NCI-H1417 (cell line): ENCODE measurements around the gene ADAMTS14.
A peak's percentile ranks its signal among the peaks of the same experiment; 100 is the strongest.

Experiments
- DNase-seq, 3 experiments: peaks; one replicate each; lab custom pipeline; 2025; lab: John Stamatoyannopoulos, UW

ADAMTS14 gene

GRCh38 chr10:70732569-70732968 lies 60.3 kb downstream of the ADAMTS14 start:
- no peak for DNase-seq

DNA sequence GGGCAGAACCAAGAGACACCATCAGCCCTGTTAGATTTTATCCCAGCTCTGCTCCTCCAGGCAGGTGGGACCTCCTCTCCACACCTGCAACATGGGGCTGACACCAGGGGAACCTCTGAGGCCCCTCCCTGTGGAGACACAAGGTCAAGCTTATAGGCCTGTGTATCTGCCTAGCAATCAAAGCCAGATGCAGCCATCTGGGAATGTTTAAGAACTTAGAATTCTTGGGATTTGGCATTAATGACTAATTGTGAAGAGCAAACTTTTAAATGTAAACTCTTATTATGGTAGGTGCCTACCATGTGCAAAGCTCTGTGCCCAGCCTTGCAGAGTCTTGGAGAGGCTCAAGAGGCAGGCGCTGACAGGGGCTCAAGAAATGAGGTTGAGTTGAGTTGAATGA lies 60.7 kb downstream of the ADAMTS14 start:
- DNase-seq, result no peak

GRCh38 chr10:70735161-70735560 lies 62.9 kb downstream of the ADAMTS14 start:
- no peak for DNase-seq

GRCh38 chr10:70736525-70736924 lies 64.2 kb downstream of the ADAMTS14 start:
- no peak for DNase-seq

DNA sequence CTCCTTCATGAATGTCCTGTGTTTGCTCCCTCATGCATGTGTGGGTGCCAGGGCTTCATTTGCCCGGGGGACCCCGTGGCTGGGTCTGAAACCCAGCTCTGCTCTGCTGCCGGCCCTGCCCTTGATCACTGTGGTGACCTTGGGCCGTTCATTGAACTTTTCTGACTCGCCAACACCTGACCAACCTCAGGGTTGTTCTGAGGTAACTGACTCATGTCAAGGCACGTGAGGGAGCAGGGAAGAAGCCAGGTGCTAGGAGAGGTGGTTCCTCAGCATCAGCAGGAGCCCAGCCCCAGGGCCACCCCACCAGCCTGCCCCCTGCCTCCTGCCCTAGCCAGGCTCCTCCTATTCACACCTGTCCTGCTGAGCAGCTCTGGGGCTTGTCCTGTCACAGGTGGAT lies 64.9 kb downstream of the ADAMTS14 start:
- no peak for DNase-seq

- DNase-seq, result no peak
Measured at GRCh38 chr10:70738006-70738760, 65.9 kb downstream of the ADAMTS14 start.

DNA sequence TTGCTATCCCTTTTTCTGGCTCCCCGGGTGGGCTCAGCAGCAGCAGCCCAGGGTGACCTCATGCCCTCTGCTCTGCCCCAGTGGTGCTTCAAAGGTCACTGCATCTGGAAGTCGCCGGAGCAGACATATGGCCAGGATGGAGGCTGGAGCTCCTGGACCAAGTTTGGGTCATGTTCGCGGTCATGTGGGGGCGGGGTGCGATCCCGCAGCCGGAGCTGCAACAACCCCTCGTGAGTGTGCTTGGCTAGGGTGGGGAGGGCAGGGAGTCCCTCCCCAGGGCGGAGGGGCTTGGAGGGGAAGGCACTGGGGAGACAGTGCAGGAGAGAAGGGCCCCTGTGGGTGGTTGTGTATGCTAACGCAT lies 66.4 kb downstream of the ADAMTS14 start:
- DNase-seq, result no peak

DNA sequence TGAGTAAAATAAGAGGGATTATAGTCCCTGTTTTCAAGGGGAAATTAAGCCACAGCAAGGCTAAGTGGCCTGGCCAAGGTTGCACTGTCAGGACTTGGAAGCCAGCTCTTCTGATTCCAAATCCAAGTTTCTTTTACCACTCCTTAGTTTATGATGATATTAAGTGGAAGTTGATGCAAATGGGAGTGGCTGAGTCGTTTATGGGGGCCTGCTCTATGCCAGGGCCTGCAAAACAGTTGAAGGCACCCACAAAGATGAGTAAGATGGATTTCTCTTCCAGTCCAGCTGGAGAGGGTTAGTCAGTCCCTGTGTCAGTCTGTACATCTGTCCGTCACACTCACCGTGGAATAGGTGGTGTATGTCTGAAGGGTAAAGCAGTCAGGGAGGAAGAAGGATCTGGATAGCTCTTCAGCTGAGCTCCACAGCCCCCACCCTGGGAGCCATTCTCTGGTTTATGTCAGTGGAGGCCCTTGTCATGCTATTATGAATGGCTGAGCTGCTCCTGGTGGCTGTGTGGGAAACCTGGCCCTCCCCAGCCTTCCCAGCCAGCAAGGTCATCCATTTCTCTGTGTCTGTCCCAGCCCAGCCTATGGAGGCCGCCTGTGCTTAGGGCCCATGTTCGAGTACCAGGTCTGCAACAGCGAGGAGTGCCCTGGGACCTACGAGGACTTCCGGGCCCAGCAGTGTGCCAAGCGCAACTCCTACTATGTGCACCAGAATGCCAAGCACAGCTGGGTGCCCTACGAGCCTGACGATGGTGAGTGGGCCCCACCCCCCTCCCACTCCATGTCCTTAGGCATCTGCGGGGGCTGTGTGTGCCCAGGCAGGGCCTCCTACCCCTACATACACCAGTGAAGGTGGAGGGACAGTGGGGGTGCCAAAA lies 68.3 kb downstream of the ADAMTS14 start:
- DNase-seq, result peak in 1 of 3 experiments; percentile 14

GRCh38 chr10:70742537-70743429 lies 70.5 kb downstream of the ADAMTS14 start:
- DNase-seq, result no peak

DNA sequence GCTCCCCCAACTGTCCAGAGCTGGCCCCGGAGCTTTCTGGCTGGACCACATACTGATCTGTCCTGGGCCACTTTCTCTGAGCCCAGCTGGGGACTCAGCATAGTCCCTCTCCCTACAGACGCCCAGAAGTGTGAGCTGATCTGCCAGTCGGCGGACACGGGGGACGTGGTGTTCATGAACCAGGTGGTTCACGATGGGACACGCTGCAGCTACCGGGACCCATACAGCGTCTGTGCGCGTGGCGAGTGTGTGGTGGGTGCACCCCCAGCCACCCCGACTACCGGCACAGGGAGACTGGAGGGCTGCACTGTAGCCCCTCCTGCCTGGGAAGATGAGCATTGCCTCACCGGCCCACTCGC lies 71.1 kb downstream of the ADAMTS14 start:
- no peak for DNase-seq

DNA sequence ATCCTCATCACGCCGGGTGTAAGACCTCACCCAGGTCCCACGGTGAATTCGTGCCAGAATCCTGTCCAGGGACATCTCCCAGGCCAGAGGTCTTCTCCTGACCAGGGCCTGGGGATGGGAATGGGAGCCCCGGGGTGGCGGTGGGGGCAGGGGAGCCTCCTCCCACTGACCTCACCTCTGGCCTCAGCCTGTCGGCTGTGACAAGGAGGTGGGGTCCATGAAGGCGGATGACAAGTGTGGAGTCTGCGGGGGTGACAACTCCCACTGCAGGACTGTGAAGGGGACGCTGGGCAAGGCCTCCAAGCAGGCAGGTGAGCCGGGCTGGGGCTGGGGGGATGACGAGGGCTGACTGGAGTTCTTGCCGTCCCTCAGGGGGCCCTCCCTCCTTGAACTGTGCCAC lies 71.6 kb downstream of the ADAMTS14 start:
- no peak for DNase-seq

GRCh38 chr10:70744617-70745143 lies 72.4 kb downstream of the ADAMTS14 start:
- no peak for DNase-seq

GRCh38 chr10:70745555-70745954 lies 73.2 kb downstream of the ADAMTS14 start:
- DNase-seq, result no peak

- no peak for DNase-seq
Measured at GRCh38 chr10:70747192-70747965, 75.1 kb downstream of the ADAMTS14 start.

DNA sequence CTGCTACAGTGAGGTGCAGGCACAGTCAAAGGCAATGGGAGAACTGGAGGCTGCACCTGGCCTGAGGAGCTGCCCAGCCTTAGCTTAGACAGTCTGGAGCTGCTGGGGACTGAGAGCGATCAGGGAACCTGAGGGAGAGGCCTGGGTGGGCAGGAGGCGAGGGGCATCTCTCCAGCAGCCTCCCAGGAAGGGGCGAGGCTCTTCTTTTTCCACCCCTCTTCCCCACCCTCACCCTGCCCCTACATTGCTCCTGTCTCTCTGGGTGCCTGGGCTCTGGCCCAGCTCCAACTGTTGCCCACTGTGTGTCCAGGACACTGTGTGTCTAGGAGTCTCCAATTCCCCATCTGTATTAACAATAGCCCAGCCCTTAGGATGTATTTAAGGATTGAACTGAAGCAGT lies 76.0 kb downstream of the ADAMTS14 start:
- DNase-seq, result no peak

DNA sequence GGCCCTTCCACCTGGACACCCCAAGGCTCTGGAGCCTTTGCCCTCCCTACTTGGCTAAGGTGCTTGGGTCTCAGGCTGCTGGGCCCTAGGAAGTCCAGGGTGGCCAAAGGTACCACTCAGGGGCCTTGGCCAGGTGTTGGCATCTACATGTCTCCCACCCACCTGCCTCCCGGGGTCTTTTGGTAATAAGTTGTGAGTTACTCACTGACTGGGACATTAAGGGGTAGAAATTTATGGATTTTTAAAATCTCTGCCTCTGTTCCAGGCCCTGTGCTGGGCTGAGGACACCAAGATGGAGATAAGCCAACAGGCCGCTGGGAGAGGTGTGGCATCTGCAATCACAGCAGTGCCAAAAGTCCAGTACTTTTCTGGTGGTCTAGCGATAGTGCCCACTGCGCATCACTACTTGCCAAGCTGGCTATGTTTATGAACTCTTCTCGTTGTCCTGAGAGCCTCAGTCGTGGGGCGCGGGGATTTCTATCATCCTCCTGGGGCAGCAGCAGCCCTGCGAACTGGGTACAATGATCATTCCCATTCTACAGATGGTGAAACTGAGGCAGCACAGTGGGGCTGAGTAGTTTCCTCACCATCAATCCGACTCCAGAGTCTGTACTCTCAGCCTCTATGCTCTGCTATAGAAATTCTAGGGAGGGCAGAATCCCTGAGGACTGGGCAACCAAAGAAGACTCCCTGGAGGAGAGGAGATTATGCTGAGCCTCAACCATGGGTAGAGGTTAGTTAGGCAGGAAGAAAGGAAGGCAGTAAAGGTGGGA lies 76.7 kb downstream of the ADAMTS14 start:
- no peak for DNase-seq

DNA sequence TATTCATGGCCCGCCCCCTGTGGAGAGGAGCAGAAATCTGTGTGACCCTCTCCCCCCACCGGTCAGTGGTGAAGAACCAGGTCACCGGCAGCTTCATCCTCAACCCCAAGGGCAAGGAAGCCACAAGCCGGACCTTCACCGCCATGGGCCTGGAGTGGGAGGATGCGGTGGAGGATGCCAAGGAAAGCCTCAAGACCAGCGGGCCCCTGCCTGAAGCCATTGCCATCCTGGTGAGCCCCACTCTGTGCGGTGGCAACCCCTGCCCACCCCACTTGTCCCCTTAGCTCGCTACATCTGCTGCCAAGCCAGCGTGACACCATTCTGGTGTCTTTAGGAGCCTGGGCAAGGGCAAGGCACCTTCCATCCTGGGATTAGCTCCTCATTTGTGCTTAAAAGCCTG lies 77.5 kb downstream of the ADAMTS14 start:
- DNase-seq, result no peak

- no peak for DNase-seq
Measured at GRCh38 chr10:70750156-70750703, 77.9 kb downstream of the ADAMTS14 start.

DNA sequence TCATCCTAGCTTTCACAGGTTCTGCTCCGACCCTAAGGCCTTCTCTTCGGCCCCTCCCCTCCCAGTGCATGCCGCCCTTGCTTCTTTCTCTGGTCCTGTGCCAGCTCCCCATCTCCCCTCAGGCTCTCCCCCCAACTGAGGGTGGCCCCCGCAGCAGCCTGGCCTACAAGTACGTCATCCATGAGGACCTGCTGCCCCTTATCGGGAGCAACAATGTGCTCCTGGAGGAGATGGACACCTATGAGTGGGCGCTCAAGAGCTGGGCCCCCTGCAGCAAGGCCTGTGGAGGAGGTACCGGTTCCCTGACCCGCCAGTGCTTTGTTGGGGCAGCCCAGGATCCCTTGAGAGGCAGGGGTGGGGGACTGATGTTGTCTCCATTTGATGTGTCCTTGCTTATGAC lies 79.0 kb downstream of the ADAMTS14 start:
- no peak for DNase-seq

- DNase-seq, result no peak
Measured at GRCh38 chr10:70751991-70752390, 79.7 kb downstream of the ADAMTS14 start.
